Epithelial cell of proximal tubule (primary cell): ENCODE results near the gene C4orf51. TPM values are rescaled to one million over a fixed set of nuclear protein-coding genes. Genes with fewer than 3 reads are reported as not detected.

Source experiments
- DNase-seq: peaks from one replicate; pipeline ENCODE4 v3.0.0-alpha.2; 2011; ENCODE audit warnings: low read depth
- H3K4me3 ChIP-seq: 2 replicates; pipeline ENCODE4 v1.5.1; 2011; ENCODE audit warnings: low read depth, mild to moderate bottlenecking, low read length
- total RNA-seq: library from RNA; depleted of rRNA; stranded (reverse); fragments of >200 nt; gene quantifications from 2 replicates; pipeline ENCODE4 v1.2.3, GENCODE V29; 2015
- TF ChIP-seq, protein P1 (sequence below): conservative IDR thresholded peaks from 2 replicates; pipeline ENCODE4 v1.5.1; 2012; ENCODE audit warnings: low read depth, mild to moderate bottlenecking, low read length

The C4orf51 gene
- total RNA-seq, 1 donor from 2014 or later = not detected

DNA sequence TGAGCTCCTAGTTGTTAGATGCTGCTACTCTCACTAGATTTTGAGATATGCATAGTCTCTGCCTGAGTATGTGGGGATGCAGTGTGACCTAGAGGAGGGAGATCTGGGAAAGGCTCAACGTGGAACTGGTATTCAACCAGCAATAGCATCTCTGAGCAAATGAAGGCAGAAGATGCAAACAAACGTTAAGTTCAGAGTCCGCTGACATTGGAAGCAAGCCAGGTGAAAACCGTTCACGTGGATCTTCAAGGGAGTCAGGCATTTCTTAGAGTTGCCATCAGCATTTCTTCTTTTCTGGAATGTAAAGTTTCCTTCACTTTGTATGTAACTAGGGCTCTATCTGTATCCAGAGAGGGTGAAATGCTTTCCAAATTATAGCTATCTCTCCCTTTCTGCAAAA lies 59.9 kb downstream of the C4orf51 start:
- no peak overlapping the region for H3K4me3 ChIP-seq
- DNase-seq = peak; percentile 65
- TF ChIP-seq, protein P1, sequence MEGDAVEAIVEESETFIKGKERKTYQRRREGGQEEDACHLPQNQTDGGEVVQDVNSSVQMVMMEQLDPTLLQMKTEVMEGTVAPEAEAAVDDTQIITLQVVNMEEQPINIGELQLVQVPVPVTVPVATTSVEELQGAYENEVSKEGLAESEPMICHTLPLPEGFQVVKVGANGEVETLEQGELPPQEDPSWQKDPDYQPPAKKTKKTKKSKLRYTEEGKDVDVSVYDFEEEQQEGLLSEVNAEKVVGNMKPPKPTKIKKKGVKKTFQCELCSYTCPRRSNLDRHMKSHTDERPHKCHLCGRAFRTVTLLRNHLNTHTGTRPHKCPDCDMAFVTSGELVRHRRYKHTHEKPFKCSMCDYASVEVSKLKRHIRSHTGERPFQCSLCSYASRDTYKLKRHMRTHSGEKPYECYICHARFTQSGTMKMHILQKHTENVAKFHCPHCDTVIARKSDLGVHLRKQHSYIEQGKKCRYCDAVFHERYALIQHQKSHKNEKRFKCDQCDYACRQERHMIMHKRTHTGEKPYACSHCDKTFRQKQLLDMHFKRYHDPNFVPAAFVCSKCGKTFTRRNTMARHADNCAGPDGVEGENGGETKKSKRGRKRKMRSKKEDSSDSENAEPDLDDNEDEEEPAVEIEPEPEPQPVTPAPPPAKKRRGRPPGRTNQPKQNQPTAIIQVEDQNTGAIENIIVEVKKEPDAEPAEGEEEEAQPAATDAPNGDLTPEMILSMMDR = no peak

DNA sequence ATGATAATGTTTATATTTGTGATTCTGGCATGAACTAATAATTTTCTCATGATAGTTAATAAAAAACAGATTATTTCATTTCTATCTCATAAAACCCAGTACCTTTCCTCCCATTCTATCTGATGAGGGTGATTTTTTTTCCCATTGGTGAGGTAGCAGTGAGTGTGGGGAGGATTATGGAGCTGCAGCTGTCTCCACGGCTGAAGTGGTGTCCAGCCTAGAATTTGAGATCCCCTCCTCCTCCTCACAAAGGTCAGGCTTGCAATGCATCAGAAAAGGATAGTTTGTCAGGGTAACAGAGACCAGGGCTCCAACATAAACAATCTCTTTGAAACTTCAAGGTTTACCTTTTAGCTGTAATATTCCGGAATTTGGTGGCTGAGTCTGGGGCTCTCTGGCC lies 60.9 kb downstream of the C4orf51 start:
- H3K4me3 ChIP-seq = no peak overlapping the region
- no peak for DNase-seq
- TF ChIP-seq, protein P1 = no peak

DNA sequence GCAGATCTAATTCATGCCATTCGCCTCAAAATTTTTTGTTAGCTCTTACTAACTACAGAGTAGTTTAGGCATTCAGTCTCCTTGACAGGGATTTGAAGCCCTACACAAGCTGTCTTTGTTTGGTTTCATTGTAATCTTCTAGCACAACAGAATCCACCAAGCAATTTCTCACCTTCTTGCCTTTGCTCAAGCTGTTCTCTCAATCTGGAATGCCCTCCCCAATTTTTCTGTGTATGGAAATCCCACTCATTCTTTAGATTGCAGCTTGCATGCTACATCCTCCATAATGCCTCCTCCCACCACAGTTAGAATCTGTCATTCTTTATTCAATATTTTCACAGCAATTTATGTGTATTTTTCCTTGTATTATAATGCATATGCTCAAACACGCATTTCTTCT lies 63.7 kb downstream of the C4orf51 start:
- no peak overlapping the region for H3K4me3 ChIP-seq
- DNase-seq = no peak
- TF ChIP-seq, protein P1 = no peak

DNA sequence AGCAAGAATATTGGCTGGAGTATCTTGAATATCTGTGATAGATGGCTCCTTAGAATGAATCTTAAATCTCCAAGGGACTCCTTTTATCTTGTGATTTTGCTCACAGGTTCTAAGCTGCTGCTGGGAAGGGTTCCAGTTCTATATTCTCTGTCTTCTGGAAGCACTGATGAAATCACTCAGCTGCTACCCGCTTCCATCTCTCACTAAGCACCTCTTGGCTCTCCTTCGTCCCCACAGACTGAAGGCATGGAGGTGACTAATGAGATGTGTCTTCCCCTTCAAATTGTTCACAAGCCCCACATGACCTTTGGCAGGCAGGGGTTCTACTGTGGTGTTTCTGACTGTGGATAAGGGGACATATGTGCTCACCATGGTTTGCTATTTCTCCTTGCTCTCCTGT lies 75.9 kb downstream of the C4orf51 start:
- TF ChIP-seq, protein P1 = no peak
- DNase-seq = no peak
- no peak overlapping the region for H3K4me3 ChIP-seq

DNA sequence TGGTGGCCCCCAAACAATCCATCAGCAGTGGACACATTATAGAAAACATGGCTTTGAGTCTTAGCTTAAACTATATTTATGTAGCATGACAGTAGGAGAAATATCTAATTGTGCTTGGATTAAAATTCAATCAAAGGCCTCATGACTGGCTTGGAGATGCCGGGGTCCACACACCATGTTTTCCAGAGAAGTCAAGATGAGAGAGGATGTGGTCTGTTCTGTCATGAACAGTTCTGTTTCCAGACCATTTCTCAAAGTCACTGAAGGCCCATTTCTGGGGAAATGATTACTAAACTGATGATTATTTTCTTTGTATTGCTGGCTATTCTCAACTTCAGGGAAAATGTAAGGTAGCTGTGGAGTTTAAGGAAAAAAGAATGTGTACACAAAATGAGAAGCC lies 76.3 kb downstream of the C4orf51 start:
- H3K4me3 ChIP-seq = no peak overlapping the region
- TF ChIP-seq, protein P1 = no peak
- no peak for DNase-seq

DNA sequence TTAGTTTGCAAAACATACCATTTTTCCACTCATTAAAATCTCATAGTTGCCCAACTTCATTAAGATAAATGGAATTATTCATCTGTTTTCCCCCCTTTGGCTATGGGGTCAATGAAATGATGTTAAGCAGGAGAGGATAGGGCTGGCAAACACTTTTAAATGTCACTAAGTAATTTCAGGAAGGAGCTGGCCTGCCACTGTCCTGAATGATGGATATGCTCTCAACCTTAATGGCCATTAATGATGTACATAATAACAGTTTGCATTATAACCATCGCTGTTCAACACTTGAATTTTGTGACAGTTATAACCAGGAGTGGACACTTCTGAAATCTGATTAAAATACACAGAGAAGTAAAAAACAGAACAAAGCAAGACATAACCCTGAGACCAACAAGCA lies 77.2 kb downstream of the C4orf51 start:
- no peak for DNase-seq
- TF ChIP-seq, protein P1 = no peak
- no peak overlapping the region for H3K4me3 ChIP-seq

DNA sequence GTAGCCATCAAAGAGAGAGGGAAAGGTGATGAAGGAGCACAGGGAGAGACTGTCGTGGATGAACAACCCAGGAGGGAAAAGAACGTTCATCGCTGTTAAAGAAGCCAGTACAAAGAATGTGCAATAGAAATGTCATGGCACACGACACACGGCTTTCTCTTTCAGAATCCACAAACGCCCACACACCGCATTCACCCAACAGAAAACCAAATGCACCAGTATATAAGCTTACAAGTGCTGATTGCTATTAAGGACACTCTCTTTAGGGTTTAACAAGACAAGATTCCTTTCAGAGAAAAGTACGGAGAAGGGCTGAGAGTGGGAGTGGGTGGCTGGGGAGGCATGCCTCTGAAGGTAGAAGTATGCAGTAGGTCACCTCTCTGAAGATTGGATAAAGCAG lies 80.2 kb downstream of the C4orf51 start:
- H3K4me3 ChIP-seq = no peak overlapping the region
- TF ChIP-seq, protein P1 = no peak
- DNase-seq = no peak
